Gastroesophageal sphincter (tissue), 4 donors: Measurements from ENCODE around the gene JARID2. TPM values are rescaled to one million over a fixed set of nuclear protein-coding genes. Genes with fewer than 3 reads are reported as not detected.

ENCODE experiments used
- ATAC-seq: fragments of 150-250 bp; one replicate; pipeline ENCODE4 v1.9.1; 2016; ENCODE audit warnings: mild to moderate bottlenecking, moderate library complexity
- H3K27ac ChIP-seq, 4 donors: fragments of 200-600 bp; sonication (generic) in 3 of 4; 1 replicate in 3 of 4; 2 replicates in 1 of 4; pipeline ENCODE4 v1.5.1; 2016 to 2019
- H3K27me3 ChIP-seq: fragments of 200-600 bp; sonication (generic); one replicate; pipeline ENCODE4 v1.5.1; 2019
- H3K36me3 ChIP-seq, 2 donors: fragments of 200-600 bp; sonication (generic); one replicate each; pipeline ENCODE4 v1.5.1; 2019; ENCODE audit warnings: control low read depth in 1 of 2
- H3K4me1 ChIP-seq, 3 donors: fragments of 200-600 bp; sonication (generic); 1 replicate in 2 of 3; 2 replicates in 1 of 3; pipeline ENCODE4 v1.5.1; 2016 to 2019; ENCODE audit warnings: control low read depth in 2 of 3
- H3K4me3 ChIP-seq, 2 donors: fragments of 200-600 bp; sonication (generic); one replicate each; pipeline ENCODE4 v1.5.1; 2019; ENCODE audit warnings: mild to moderate bottlenecking in 1 of 2, moderate library complexity in 1 of 2
- H3K9me3 ChIP-seq, 3 donors: fragments of 200-600 bp; sonication (generic); one replicate each; pipeline ENCODE4 v1.5.1; 2017 to 2019; ENCODE audit warnings: control low read depth in 2 of 3
- EP300 ChIP-seq: sonication (generic); formaldehyde crosslinking; IDR thresholded peaks from one replicate; pipeline ENCODE4 v1.6.1; 2017; ENCODE audit warnings: antibody characterized with exemption, mild to moderate bottlenecking
- POLR2A ChIP-seq, 2 donors: fragments of 450-650 bp; IDR thresholded peaks; one replicate each; pipeline ENCODE4 v1.6.1; 2017; ENCODE audit warnings: antibody characterized with exemption in 2 of 2, mild to moderate bottlenecking in 2 of 2, moderate library complexity in 1 of 2
- POLR2AphosphoS5 ChIP-seq: sonication (generic); formaldehyde crosslinking; IDR thresholded peaks from one replicate; pipeline ENCODE4 v1.6.1; 2017; ENCODE audit warnings: antibody characterized with exemption
- WGBS, 2 donors: methylation state at CpG; one replicate each; pipeline ENCODE4 v1.1.5; 2018; ENCODE audit warnings: low coverage in 1 of 2; 5-methylcytosine and 5-hydroxymethylcytosine counted together
- total RNA-seq, 4 donors: library from RNA; depleted of rRNA; stranded (reverse); fragments of >200 nt; gene quantifications; one replicate each; pipeline ENCODE4 v1.1.0, GENCODE V29; 2016
- TF ChIP-seq, protein P1 (sequence below), 4 experiments: fragments of 200-600 bp in 2 of 4; fragments of 450-650 bp in 2 of 4; sonication (generic) in 1 of 4; IDR thresholded peaks; one replicate each; pipeline ENCODE4 v1.5.1; 2017 to 2019; ENCODE audit warnings: antibody characterized with exemption in 4 of 4, mild to moderate bottlenecking in 2 of 4, moderate library complexity in 2 of 4

The JARID2 gene
- total RNA-seq, 4 donors from 2014 or later: 6.8 to 12.3 (median 8.5) TPM

DNA sequence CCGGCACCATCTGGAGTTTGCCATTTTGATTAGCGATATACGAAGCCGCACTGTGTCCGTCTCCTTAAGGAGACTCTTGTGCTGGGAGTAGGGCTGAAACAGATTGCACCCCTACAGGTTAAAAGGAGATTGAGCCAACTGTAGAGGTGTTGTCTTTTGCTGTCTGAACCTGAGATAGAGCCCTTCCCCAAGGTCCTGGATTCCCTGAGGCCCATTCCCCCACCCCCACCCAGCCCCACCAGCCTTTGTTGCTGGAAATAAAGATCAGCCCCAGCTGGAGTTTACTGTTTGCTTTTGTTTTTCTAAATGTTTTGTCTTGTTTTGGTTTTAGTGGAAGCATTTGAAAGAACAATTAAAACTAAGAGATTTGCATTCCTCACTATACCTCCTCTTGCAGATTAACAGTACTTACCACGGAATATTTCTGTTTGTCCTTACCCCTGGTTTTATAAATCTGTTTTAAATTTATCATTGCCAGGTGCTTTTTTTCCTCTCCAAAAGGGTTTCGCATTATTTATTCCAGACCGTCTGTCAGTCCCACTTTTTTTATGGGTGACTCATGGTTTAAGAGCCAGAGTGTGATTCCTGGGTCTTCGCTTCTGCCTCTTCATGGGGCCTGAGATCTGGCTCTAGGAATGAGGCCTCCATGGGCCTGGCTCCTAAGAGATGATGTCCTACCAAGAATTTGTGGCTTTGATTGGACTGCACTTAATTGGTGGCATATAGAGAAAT lies 247.7 kb downstream of the JARID2 start:
- no peak overlapping the region for H3K27ac ChIP-seq
- TF ChIP-seq POLR2A (IDR thresholded peaks at IDR 0.05) (no peak), POLR2AphosphoS5 (no peak), EP300 (no peak)
- TF ChIP-seq, protein P1, sequence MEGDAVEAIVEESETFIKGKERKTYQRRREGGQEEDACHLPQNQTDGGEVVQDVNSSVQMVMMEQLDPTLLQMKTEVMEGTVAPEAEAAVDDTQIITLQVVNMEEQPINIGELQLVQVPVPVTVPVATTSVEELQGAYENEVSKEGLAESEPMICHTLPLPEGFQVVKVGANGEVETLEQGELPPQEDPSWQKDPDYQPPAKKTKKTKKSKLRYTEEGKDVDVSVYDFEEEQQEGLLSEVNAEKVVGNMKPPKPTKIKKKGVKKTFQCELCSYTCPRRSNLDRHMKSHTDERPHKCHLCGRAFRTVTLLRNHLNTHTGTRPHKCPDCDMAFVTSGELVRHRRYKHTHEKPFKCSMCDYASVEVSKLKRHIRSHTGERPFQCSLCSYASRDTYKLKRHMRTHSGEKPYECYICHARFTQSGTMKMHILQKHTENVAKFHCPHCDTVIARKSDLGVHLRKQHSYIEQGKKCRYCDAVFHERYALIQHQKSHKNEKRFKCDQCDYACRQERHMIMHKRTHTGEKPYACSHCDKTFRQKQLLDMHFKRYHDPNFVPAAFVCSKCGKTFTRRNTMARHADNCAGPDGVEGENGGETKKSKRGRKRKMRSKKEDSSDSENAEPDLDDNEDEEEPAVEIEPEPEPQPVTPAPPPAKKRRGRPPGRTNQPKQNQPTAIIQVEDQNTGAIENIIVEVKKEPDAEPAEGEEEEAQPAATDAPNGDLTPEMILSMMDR (IDR thresholded peaks at IDR 0.05): no peak

DNA sequence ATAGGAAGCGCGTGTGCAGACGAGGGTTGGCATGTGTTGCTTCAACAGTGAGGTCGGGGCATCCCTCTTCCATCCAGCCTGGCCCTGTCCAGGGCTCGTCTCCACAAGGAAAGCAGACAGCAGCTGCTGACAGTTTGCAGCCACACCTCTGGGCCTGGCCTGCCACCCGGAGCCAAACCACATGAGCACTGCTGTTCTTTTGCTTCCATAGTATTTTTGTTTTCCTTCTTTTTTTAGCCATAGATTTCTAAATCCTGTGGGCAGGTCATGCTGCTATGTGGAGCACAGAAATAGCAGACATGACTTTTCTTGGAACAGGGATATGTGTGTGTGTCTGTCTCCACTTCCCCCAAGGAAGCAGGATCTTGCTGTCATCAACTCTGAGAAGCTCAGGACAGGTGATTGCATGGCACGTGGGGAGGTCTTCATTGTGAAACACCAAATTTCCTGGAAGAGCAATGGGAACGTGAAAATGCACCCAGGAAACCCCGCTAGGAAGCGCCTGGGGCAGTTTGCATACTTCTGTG lies 249.6 kb downstream of the JARID2 start:
- Histone ChIP-seq H3K27ac (peak overlapping the region in 3 of 4 donors; percentile 14 to 43 (median 28)), H3K4me1 (peaks cover 0 to 48% (median 10%) of the 10 kb centered on the region in 3 donors), H3K4me3 (no peak overlapping the region), H3K36me3 (peaks cover 0 to 41% of the 10 kb centered on the region in 2 donors), H3K9me3 (no peaks in the 10 kb centered on the region), H3K27me3 (no peaks in the 10 kb centered on the region)
- 47 to 54% methylated on average over 3 to 8 of the region's 10 CpGs for WGBS, 2 donors
- TF ChIP-seq EP300 (no peak), POLR2AphosphoS5 (no peak), POLR2A (IDR thresholded peaks at IDR 0.05) (no peak)
- TF ChIP-seq, protein P1 (IDR thresholded peaks at IDR 0.05): no peak
- ATAC-seq: peak; percentile 64

More for the DNA sequence above, 247.7 kb downstream of the JARID2 start:
- no peak for ATAC-seq
- 64 to 68% methylated on average over 2 to 9 of the region's 9 CpGs for WGBS, 2 donors
- H3K36me3 ChIP-seq: peaks cover 0 to 31% of the 10 kb centered on the region in 2 donors
- no peaks in the 10 kb centered on the region for H3K27me3 ChIP-seq
- no peaks in the 10 kb centered on the region for H3K9me3 ChIP-seq
- peaks cover 0 to 55% (median 10%) of the 10 kb centered on the region in 3 donors for H3K4me1 ChIP-seq
- H3K4me3 ChIP-seq: no peak overlapping the region

DNA sequence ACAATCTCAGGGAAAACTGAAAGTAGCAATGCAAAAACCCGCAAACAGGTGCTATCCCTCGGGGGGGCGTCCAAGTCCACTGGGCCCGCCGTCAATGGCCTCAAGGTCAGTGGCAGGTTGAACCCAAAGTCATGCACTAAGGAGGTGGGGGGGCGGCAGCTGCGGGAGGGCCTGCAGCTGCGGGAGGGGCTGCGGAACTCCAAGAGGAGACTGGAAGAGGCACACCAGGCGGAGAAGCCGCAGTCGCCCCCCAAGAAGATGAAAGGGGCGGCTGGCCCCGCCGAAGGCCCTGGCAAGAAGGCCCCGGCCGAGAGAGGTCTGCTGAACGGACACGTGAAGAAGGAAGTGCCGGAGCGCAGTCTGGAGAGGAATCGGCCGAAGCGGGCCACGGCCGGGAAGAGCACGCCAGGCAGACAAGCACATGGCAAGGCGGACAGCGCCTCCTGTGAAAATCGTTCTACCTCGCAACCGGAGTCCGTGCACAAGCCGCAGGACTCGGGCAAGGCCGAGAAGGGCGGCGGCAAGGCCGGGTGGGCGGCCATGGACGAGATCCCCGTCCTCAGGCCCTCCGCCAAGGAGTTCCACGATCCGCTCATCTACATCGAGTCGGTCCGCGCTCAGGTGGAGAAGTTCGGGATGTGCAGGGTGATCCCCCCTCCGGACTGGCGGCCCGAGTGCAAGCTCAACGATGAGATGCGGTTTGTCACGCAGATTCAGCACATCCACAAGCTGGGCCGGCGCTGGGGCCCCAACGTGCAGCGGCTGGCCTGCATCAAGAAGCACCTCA lies 250.7 kb downstream of the JARID2 start:
- 92 to 100% methylated on average over 1 to 2 of the region's 60 CpGs for WGBS, 2 donors
- peaks cover 0 to 50% of the 10 kb centered on the region in 2 donors for H3K36me3 ChIP-seq
- H3K27ac ChIP-seq: no peak overlapping the region
- TF ChIP-seq, protein P1 (IDR thresholded peaks at IDR 0.05): no peak
- TF ChIP-seq POLR2A (IDR thresholded peaks at IDR 0.05): no peak
- TF ChIP-seq POLR2AphosphoS5: no peak
- no peak for TF ChIP-seq EP300
- no peak overlapping the region for H3K4me3 ChIP-seq
- H3K27me3 ChIP-seq: no peaks in the 10 kb centered on the region
- H3K9me3 ChIP-seq: no peaks in the 10 kb centered on the region
- peaks cover 0 to 38% (median 10%) of the 10 kb centered on the region in 3 donors for H3K4me1 ChIP-seq
- ATAC-seq: no peak

DNA sequence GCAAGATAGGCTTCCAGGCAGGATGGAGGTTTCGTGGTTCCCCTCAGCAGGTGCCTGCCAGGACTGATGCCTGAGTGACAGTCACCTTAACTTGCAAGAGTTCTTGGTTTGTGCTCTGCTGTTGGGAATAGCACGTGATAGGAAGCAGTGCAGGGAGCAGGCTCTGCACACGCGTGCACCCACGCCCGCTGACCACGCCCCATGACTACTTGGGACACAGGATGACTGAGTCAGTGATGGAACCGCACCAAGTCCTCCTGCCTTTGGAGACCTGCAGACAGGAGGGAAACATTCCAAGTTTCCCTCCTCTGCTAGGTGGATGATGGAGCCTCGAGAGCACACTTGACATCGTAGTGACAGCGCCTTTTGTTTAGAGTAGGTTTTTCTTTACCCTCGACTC lies 252.8 kb downstream of the JARID2 start:
- TF ChIP-seq EP300 (no peak), POLR2A (IDR thresholded peaks at IDR 0.05) (no peak), POLR2AphosphoS5 (no peak)
- TF ChIP-seq, protein P1 (IDR thresholded peaks at IDR 0.05): no peak
- Histone ChIP-seq H3K4me1 (peaks cover 0 to 47% (median 9%) of the 10 kb centered on the region in 3 donors), H3K9me3 (no peaks in the 10 kb centered on the region), H3K36me3 (peaks cover 0 to 55% of the 10 kb centered on the region in 2 donors), H3K27me3 (no peaks in the 10 kb centered on the region), H3K4me3 (no peak overlapping the region), H3K27ac (no peak overlapping the region)
- ATAC-seq: no peak
- 80% methylated on average over 5 of the region's 12 CpGs; no CpG with 5 or more reads in 1 of the 2 donors for WGBS, 2 donors
